ENCODE data around the gene KPTN.

The KPTN gene

DNA sequence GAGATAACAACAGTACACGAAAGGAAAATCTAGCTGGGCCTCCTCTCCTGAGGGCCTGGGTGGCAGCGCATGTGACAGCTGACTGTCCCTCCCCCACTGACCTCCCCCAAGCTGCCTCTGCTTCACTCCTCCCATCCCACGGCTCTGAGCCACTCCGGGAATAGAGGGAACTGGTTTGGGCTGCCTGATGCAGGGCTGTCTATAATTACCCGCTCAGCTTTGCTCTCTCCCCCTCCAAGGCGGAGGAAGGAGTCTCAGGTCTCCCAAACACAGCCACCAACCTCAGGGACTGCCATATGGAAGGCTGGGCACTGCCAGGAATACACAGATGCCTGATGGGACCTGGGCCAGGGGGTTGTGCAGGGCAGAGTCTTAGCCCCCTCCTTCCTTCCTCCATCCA, 23.0 kb upstream of the KPTN start:
- Histone ChIP-seq H3K79me2 (ENCODE audit: low read length) (peaks cover 79% of the 10 kb centered on the region), H3K9ac (ENCODE audit: low read length) (no peak overlapping the region), H3K36me3 (replicated peaks; ENCODE audit: insufficient read depth, low read length) (no peaks in the 10 kb centered on the region), H3K9me2 (replicated peaks; ENCODE audit: insufficient read depth, low read length) (no peaks in the 10 kb centered on the region), H3K4me1 (ENCODE audit: low read length) (no peaks in the 10 kb centered on the region), H2AFZ (ENCODE audit: low read length) (no peak overlapping the region), H3K4me3 (ENCODE audit: low read length) (no peak overlapping the region), H3K9me3 (replicated peaks; ENCODE audit: insufficient read depth, low read length) (no peaks in the 10 kb centered on the region), H3K4me2 (ENCODE audit: low read depth, low read length) (no peak overlapping the region), H3F3A (ENCODE audit: insufficient read depth, low read length) (no peaks in the 10 kb centered on the region), H3K27me3 (replicated peaks; ENCODE audit: insufficient read depth, low read length) (no peaks in the 10 kb centered on the region), H4K20me1 (ENCODE audit: insufficient read depth, low read length) (0 out of 2 replicates have a peak, but pooled peaks cover 15% of the 10 kb centered on the region), H3K27ac (ENCODE audit: low read length) (no peak overlapping the region)
- DNase-seq, result no peak
- TF ChIP-seq, protein P1, sequence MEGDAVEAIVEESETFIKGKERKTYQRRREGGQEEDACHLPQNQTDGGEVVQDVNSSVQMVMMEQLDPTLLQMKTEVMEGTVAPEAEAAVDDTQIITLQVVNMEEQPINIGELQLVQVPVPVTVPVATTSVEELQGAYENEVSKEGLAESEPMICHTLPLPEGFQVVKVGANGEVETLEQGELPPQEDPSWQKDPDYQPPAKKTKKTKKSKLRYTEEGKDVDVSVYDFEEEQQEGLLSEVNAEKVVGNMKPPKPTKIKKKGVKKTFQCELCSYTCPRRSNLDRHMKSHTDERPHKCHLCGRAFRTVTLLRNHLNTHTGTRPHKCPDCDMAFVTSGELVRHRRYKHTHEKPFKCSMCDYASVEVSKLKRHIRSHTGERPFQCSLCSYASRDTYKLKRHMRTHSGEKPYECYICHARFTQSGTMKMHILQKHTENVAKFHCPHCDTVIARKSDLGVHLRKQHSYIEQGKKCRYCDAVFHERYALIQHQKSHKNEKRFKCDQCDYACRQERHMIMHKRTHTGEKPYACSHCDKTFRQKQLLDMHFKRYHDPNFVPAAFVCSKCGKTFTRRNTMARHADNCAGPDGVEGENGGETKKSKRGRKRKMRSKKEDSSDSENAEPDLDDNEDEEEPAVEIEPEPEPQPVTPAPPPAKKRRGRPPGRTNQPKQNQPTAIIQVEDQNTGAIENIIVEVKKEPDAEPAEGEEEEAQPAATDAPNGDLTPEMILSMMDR (IDR thresholded peaks at IDR 0.05; ENCODE audit: low read length), result no peak
- TF ChIP-seq EZH2 (optimal IDR thresholded peaks at IDR 0.05; ENCODE audit: low read depth, low read length) (no peak), EZH2phosphoT487 (IDR thresholded peaks at IDR 0.05; ENCODE audit: low read length) (no peak)

- Histone ChIP-seq H3K79me2 (ENCODE audit: low read length) (peaks cover 75% of the 10 kb centered on the region), H4K20me1 (ENCODE audit: insufficient read depth, low read length) (0 out of 2 replicates have a peak, but pooled peaks cover 13% of the 10 kb centered on the region), H3K9ac (ENCODE audit: low read length) (no peak overlapping the region)
Measured at GRCh38 chr19:47506459-47506858, 22.4 kb upstream of the KPTN start.

GRCh38 chr19:47505506-47505905, 21.5 kb upstream of the KPTN start:
- no peaks in the 10 kb centered on the region for H3K4me1 ChIP-seq (ENCODE audit: low read length)
- no peak overlapping the region for H3K4me2 ChIP-seq (ENCODE audit: low read depth, low read length)
- H3F3A ChIP-seq (ENCODE audit: insufficient read depth, low read length), result no peaks in the 10 kb centered on the region
- no peaks in the 10 kb centered on the region for H3K9me3 ChIP-seq (replicated peaks; ENCODE audit: insufficient read depth, low read length)
- no peak overlapping the region for H2AFZ ChIP-seq (ENCODE audit: low read length)
- TF ChIP-seq, protein P1 (IDR thresholded peaks at IDR 0.05; ENCODE audit: low read length), result no peak
- no peak for TF ChIP-seq EZH2phosphoT487 (IDR thresholded peaks at IDR 0.05; ENCODE audit: low read length)
- TF ChIP-seq EZH2 (optimal IDR thresholded peaks at IDR 0.05; ENCODE audit: low read depth, low read length), result no peak
- no peaks in the 10 kb centered on the region for H3K27me3 ChIP-seq (replicated peaks; ENCODE audit: insufficient read depth, low read length)
- no peak overlapping the region for H3K9ac ChIP-seq (ENCODE audit: low read length)
- no peak for DNase-seq
- no peaks in the 10 kb centered on the region for H3K9me2 ChIP-seq (replicated peaks; ENCODE audit: insufficient read depth, low read length)
- H3K36me3 ChIP-seq (replicated peaks; ENCODE audit: insufficient read depth, low read length), result no peaks in the 10 kb centered on the region
- H4K20me1 ChIP-seq (ENCODE audit: insufficient read depth, low read length), result 0 out of 2 replicates have a peak, but pooled peaks cover 13% of the 10 kb centered on the region
- H3K4me3 ChIP-seq (ENCODE audit: low read length), result no peak overlapping the region
- no peak overlapping the region for H3K27ac ChIP-seq (ENCODE audit: low read length)
- H3K79me2 ChIP-seq (ENCODE audit: low read length), result peaks cover 70% of the 10 kb centered on the region

More at GRCh38 chr19:47506459-47506858, 22.4 kb upstream of the KPTN start:
- Histone ChIP-seq H2AFZ (ENCODE audit: low read length) (no peak overlapping the region), H3K36me3 (replicated peaks; ENCODE audit: insufficient read depth, low read length) (no peaks in the 10 kb centered on the region), H3K27me3 (replicated peaks; ENCODE audit: insufficient read depth, low read length) (no peaks in the 10 kb centered on the region), H3K27ac (ENCODE audit: low read length) (no peak overlapping the region), H3K4me1 (ENCODE audit: low read length) (no peaks in the 10 kb centered on the region), H3K4me3 (ENCODE audit: low read length) (no peak overlapping the region), H3K9me3 (replicated peaks; ENCODE audit: insufficient read depth, low read length) (no peaks in the 10 kb centered on the region), H3K4me2 (ENCODE audit: low read depth, low read length) (no peak overlapping the region), H3K9me2 (replicated peaks; ENCODE audit: insufficient read depth, low read length) (no peaks in the 10 kb centered on the region), H3F3A (ENCODE audit: insufficient read depth, low read length) (no peaks in the 10 kb centered on the region)
- DNase-seq, result no peak
- TF ChIP-seq EZH2phosphoT487 (IDR thresholded peaks at IDR 0.05; ENCODE audit: low read length), result no peak
- TF ChIP-seq, protein P1 (IDR thresholded peaks at IDR 0.05; ENCODE audit: low read length), result no peak
- TF ChIP-seq EZH2 (optimal IDR thresholded peaks at IDR 0.05; ENCODE audit: low read depth, low read length), result no peak

Measured in MM.1S (cell line).